ENCODE results near the gene TLL2.

TLL2 gene

DNA sequence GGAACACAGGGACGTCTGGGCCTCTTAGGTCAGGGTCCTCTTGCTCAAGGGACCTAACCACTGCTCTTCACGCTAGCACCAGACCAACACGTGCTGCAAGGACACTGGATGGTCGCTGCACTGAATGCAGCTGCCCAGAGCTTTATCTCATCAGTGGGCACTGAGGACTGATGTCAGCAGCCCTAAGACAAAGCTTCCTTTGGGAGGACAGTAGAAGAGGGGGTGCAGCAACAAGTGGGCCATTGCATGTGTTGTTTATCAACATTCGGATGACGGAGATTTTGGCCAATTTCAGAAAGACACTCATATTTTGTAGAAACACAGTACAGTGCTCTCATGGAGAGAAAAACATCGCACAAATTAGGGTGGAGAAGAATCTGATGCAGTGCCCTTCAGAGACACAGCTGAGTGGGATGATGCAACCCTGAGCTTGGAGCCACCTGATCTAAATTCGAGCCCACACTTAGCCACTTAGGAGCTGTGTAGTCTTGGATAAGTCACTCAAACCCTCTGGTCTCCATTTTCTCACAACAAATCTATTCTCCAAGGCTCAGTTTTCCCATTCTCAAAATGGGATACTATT is 156.6 kb downstream of the TLL2 start:
- no peak for DNase-seq

DNA sequence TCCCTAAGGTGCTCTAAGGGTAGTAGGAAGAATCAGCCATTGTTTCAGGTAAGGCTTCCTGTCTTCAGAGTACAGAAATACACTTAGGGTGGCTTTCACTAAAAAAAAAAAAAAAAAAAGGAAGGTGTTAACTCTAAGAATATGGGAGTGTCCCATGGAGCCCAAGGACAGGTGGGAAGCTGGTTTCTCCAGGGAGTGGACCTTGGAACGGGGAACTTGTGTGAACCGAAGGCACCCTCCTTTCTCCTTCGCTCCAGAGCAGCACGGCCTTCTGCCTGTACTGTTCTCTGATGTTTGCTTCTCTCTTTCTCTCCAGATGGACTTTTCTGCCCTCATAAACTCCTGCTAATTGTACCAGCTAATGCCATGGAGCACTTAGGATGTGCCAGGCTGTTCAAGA is 161.1 kb downstream of the TLL2 start:
- DNase-seq, result no peak

GRCh38 chr10:96352027-96352426 is 161.7 kb downstream of the TLL2 start:
- no peak for DNase-seq

GRCh38 chr10:96346295-96346694 is 167.4 kb downstream of the TLL2 start:
- no peak for DNase-seq

DNA sequence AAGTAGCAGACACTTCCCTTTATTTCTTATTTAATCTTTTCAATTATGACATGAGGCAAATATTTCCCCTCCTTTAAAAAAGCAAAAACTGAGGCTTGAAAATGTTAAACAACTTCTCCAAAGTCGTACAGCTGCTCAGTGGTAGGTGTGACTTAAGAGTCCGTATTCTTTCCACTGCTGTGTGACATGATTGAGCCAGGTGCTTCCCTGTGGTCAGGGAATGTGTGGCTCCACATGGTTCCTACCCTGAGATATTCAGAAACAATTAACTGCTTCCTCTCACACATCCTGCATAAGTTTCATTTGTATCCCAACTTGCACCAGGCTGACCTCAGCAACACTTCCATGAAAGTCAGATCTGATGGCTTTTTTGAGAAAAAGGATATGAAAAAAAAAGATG is 168.5 kb downstream of the TLL2 start:
- no peak for DNase-seq

DNA sequence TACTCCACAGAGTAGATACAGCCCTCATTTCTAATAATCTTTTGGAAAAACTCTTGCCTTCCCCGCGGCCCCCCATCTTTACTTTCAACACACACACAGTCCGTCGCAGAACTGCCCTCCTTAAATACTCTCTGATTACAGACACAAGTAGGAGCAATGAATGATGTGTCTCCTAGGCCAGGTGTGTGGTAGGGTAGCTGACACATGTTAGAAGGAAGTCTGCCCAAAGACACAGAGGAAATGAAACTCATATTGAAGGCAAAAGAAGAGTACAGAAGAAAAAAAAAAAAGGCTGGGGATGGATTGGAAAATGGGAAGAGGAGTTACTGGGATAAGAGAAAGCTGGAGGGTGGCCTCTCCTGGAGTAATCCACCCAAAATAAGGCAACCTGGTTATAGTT is 169.5 kb downstream of the TLL2 start:
- no peak for DNase-seq

DNA sequence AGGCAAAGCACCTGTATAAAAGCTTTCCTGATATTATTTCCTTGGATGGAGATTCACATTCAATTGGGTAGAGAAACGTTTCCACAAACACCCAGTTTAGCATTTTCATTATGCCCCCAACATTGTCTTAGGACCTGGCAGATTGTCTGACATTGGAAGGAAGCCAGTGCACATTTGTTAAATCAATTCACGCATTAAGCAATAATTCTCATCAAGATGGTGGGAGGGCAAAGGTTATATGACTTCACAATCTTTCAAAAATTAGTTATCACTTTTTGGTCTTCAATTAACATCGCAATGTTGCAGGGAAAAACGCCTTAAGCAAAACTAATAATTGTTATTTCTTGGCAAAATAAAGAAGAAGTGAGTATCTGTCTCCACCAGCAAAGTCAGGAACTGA is 171.3 kb downstream of the TLL2 start:
- no peak for DNase-seq

DNA sequence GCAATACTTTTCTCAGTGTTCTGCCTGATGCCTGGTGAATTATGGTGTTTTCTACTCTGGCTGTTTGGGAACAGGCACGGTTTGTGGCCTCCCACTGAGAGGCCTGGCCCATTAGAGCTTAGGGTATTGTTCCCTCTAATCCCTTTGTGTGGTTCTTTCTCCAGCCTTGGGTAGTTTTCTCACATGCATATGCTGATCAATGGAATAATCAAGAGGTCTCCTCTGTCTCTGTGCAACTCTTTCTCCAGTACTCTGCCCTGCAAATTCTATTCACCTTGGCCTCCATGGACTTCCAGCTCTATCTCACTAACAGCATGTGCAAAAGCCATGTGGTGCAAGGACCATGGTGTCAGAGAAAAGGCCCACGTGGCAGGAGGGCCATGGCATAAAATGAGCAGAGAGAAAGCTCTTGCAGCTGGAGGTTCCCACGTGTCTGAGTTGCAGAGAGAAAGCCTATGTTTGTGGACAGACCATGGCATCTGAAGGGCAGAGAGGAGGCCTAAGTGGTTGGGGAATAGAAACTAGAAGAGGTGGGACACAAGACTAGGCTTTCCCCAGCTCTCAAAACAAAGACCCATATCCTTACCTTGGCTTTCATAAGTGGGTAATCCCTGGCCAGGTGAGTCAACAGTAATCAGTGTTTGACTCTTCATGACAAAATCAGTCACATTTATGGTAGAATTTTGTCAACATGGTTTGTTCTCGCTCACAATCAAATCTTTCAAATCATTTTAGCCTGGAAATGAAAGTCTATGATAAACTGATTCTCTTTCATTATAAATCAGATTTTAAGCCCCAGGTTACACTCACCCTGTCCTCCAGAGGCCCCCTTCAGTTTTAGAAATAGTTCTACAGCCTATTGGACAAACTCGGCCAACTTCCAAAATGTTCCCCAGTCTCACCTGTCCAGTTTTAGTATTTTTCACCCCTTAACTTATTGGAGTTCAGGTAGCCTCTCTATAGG is 172.2 kb downstream of the TLL2 start:
- DNase-seq, result no peak

DNA sequence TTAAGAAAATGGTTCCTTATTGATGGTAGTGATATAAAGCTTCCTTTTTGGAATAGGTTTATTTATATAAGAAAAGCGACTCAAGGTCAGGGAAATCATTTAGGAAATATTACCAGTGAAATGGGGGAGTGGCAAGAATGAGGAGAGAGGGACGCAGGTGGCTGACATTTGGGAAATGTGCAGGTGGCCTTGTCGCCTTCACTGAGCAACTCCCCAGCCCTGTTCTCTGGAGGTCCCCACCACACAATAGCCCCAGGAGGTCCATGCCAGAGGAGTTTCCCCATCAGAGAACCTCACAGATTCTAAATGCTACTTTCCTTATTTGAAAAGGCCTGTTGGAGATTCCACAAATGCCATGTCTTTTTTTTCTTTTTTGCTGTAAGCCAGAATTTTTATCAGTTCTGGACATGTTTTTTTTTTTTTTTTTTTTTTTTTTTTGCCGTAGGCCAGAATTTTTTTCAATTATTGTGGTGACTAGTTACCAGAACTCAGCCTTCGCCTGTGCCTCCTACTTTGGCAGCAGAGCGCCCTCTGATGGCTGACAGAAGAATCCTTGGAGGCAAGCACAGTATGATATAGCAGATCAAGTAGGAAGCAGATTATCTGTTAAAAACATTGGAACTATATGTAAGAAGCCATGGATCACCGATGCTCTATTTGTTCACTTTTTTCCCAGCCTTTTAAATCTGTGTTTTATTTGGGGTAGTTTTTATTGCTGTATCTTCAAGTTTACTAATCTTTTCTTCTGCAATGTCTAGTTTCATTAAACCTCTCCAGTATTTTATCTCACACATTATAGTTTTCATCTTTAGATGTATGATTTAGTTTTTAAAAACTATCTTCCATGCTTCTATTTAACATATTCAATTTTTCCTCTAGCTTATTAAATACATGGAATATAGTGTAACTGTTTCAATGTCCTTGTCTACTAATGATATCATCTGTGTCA is 173.5 kb downstream of the TLL2 start:
- DNase-seq, result peak; percentile 70 to 82 (median 78)

GRCh38 chr10:96339383-96339782 is 174.3 kb downstream of the TLL2 start:
- DNase-seq, result no peak

GRCh38 chr10:96338279-96338925 is 175.3 kb downstream of the TLL2 start:
- DNase-seq, result no peak

GRCh38 chr10:96337106-96337505 is 176.6 kb downstream of the TLL2 start:
- no peak for DNase-seq

- DNase-seq, result peak; percentile 48 to 62 (median 52)
These were observed 178.9 kb downstream of the TLL2 start for GRCh38 chr10:96334616-96335526.

- DNase-seq, result no peak
These were observed 180.6 kb downstream of the TLL2 start for GRCh38 chr10:96333101-96333500.

GRCh38 chr10:96327462-96327861 is 186.3 kb downstream of the TLL2 start:
- no peak for DNase-seq

DNA sequence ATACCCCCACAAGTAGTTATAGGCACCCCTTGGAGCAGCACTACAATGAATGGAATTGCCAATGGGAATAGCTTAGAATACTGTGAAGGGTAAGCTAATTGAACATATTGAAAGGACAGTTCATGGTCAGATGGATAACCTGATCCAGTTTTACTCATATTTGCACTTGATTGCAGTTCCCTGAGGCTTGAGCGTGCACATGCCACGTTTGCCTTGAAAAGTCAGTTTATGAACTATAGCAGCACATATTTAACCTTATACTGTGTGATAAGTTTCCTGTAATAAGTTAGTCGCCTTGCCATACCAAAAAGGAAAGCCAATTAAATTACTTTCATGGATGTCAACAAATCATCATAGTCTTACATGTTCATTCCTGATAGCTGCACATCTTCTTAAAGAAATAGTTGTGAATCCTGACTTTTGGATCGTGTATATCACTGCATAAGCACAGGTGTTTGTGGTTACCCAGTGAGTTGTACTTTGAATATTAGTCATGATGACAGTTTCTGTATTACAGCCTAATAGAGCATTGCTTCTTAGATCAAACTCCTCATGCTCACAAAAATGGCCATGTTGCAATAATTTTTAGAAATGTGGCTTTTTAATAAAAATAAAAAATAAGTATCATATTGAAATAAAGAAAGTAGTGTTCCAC is 187.9 kb downstream of the TLL2 start:
- DNase-seq, result no peak

GRCh38 chr10:96324447-96324846 is 189.3 kb downstream of the TLL2 start:
- no peak for DNase-seq

DNA sequence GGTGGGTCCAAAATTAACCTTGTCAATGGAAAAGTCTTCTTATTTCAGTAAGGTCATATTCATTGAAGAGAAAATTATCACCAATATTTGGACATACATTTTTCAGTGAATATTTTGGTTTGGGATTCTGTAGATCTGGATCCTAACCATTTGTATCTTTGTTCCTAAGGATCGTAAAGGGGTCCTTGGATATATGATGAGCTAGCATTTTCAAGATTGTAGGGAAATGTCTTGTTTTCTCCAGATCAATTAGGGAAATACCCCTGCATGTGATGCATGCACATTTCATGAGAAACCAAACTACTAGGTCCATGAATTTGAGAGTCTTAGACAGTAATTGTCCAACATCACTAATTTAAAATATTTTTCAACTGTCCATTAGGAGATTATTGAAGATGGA is 191.5 kb downstream of the TLL2 start:
- DNase-seq, result no peak

DNA sequence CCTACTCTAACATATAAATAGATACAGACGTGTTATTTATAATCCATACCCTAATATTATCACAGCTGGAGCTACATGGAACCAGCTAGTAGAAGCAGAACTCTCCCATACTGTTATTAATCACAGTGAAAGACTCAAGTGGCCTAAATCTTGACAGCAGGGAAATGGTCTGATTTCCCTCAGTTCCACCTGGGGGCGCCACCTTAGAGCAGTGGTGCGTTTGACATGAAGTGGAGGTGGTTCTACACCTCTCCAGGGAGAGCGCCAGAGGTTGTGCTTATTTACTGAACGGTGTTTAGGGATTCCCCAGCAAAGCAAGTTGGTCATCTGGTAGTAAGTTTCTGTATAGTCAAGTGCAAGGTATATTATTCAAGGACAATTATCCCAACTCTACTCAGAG is 191.9 kb downstream of the TLL2 start:
- DNase-seq, result no peak

DNA sequence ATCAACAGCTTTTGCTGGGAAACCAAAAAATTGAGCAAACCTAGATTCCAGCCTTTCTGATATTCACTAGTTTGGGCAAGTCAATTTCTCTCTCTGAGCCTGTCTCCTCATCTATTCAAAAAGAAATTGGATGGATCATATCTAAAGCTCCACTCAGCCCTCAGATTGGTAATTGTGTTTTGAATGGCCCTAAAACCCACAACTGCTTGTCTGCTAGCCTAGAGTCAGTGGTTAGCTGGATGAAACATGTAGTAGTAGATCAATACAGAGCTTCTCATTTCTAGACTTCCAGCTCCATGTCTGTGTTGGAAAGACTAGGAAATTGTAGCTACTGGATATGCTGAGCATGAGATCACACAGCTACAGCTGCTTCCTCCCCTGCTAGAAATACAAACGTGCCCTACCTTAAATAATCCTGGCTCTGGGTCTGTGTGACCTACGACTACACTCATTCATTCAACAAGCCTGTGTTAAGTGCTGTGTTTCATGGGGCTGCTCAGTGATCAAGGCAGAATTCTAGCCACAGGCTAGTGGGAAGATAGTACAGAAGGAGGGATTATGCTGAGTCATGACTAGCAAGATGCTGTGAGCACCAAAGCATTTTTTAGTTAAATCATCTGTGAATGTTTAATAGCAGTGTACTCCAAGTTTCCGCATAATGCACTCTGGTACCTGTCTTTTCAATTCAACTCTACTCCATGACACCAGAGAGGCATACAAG is 193.8 kb downstream of the TLL2 start:
- DNase-seq, result no peak
